Aorta (tissue), 5 donors: Measurements from ENCODE around the gene PARP16. TPM values are rescaled to one million over a fixed set of nuclear protein-coding genes. Genes with fewer than 3 reads are reported as not detected.

Experiments used
- ATAC-seq: fragments of 200-7000 bp; cut with Tn5 transposase; one replicate; pipeline ENCODE4 v1.9.1; 2022; ENCODE audit warnings: moderate library complexity; ENCODE audit not compliant: low FRiP score
- DNase-seq, 2 donors: peaks; one replicate each; pipeline ENCODE4 v3.0.0-alpha.2; 2020
- H3K27ac ChIP-seq, 2 donors: one replicate each; pipeline ENCODE4 v1.5.1; 2013; ENCODE audit warnings: low read length in 2 of 2, mild to moderate bottlenecking in 2 of 2, moderate library complexity in 2 of 2, control low read depth in 1 of 2, inconsistent platforms in 1 of 2, low read depth in 1 of 2
- H3K27me3 ChIP-seq, 2 donors: one replicate each; pipeline ENCODE4 v1.6.1; 2013; ENCODE audit warnings: control low read depth in 1 of 2, low read length in 1 of 2, mild to moderate bottlenecking in 1 of 2, moderate library complexity in 1 of 2; ENCODE audit not compliant: insufficient read depth in 2 of 2, control insufficient read depth in 1 of 2
- H3K36me3 ChIP-seq, 2 donors: one replicate each; pipeline ENCODE4 v1.6.1; 2013; ENCODE audit warnings: control low read depth in 1 of 2, low read length in 1 of 2, mild to moderate bottlenecking in 1 of 2; ENCODE audit not compliant: insufficient read depth in 2 of 2, control insufficient read depth in 1 of 2
- H3K4me1 ChIP-seq, 2 donors: one replicate each; pipeline ENCODE4 v1.6.1; 2013; ENCODE audit warnings: low read length in 2 of 2, control low read depth in 1 of 2, mild to moderate bottlenecking in 1 of 2, moderate library complexity in 1 of 2; ENCODE audit not compliant: insufficient read depth in 2 of 2, control insufficient read depth in 1 of 2
- H3K4me3 ChIP-seq, 2 donors: one replicate each; pipeline ENCODE4 v1.5.1; 2013; ENCODE audit warnings: low read length in 2 of 2, control low read depth in 1 of 2, mild to moderate bottlenecking in 1 of 2
- H3K9me3 ChIP-seq: one replicate; pipeline ENCODE4 v1.6.1; 2013; ENCODE audit warnings: mild to moderate bottlenecking, low read length; ENCODE audit not compliant: control insufficient read depth
- WGBS, 2 donors: extraction: QIAGEN DNeasy Blood & Tissue Kit; methylation state at CpG; one replicate each; pipeline ENCODE4 v1.1.7; 2013; 5-methylcytosine and 5-hydroxymethylcytosine counted together
- intact Hi-C, 2 donors: fragments of 100-400 bp; cut with DNase I; formaldehyde crosslinking; loops; one replicate each; pipeline versions ENCODE4 v1.14.2 to v1.15.0; 2022
- polyA plus RNA-seq, 2 donors: library from polyadenylated mRNA; stranded (reverse); fragments of 200-250 nt; gene quantifications; one replicate each; pipeline ENCODE4 v1.2.3, GENCODE V29; 2013
- total RNA-seq, 2 donors: library from RNA; stranded (reverse); fragmentation: NEBNext Ultra II Directional; extraction: Animal tissue kit (Norgen Biotek cat#: 25700); gene quantifications; one replicate each; pipeline ENCODE4 v1.2.1, GENCODE V29; 2021
- donor health status: healthy with polysubstance abuse.
- donor health status: Bipolar disorder and iron deficiency.
- donor health status: DM: no; HTN: no; CAD: no.
- donor health status: DM: no; HTN: no; CAD: no.
- donor health status: DM: yes; HTN: yes; CAD: no.

The PARP16 gene
- total and polyA plus RNA-seq, 4 donors = 5.3 to 11.5 (median 6.3) TPM

DNA sequence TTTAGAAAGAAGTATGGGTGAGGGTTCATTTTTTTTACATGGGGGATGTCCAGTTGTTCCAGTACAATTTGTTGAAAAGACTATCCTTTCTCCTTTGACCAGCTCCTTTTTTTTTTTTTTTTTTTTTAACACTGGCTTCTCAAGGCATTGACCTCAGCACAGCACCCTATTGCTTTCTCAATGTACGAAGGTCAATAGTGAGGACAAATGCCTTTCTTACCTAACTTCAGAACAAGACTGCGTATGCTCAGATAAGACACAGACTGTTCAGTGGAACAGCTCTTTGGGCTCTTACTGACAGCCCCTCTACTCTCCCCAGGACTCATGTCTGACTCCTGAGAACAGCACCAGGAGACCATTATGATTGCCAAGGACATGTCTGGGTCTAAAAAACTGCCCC lies 65.0 kb downstream of the PARP16 start:
- intact Hi-C loops = no loop called here
- Histone ChIP-seq H3K36me3 (no peaks in the 10 kb centered on the region), H3K4me1 (no peaks in the 10 kb centered on the region), H3K9me3 (no peaks in the 10 kb centered on the region), H3K27me3 (no peaks in the 10 kb centered on the region), H3K4me3 (no peak overlapping the region), H3K27ac (no peak overlapping the region)
- 91 to 92% methylated on average over 2 of the region's 2 CpGs for WGBS, 2 donors
- DNase-seq = no peak
- no peak for ATAC-seq

- 92 to 93% methylated on average over 3 of the region's 3 CpGs for WGBS, 2 donors
- no peak for ATAC-seq
- H3K27ac ChIP-seq = no peak overlapping the region
- H3K4me1 ChIP-seq = no peaks in the 10 kb centered on the region
- H3K4me3 ChIP-seq = no peak overlapping the region
- no peaks in the 10 kb centered on the region for H3K27me3 ChIP-seq
- DNase-seq = no peak
- no peaks in the 10 kb centered on the region for H3K9me3 ChIP-seq
- no peaks in the 10 kb centered on the region for H3K36me3 ChIP-seq
- intact Hi-C loops = no loop called here
These were observed 67.5 kb downstream of the PARP16 start for GRCh38 chr15:65219137-65219536.

- H3K27ac ChIP-seq = no peak overlapping the region
- ATAC-seq (no peak), DNase-seq (no peak)
- H3K4me1 ChIP-seq = no peaks in the 10 kb centered on the region
- 82 to 87% methylated on average over 10 of the region's 10 CpGs for WGBS, 2 donors
- intact Hi-C loops = no loop called here
- H3K27me3 ChIP-seq = no peaks in the 10 kb centered on the region
- H3K9me3 ChIP-seq = no peaks in the 10 kb centered on the region
- H3K4me3 ChIP-seq = no peak overlapping the region
- no peaks in the 10 kb centered on the region for H3K36me3 ChIP-seq
These were observed 68.9 kb downstream of the PARP16 start for GRCh38 chr15:65217526-65218482.

- no peaks in the 10 kb centered on the region for H3K27me3 ChIP-seq
- ATAC-seq = no peak
- no peaks in the 10 kb centered on the region for H3K36me3 ChIP-seq
- no peaks in the 10 kb centered on the region for H3K4me1 ChIP-seq
- no peak for DNase-seq
- H3K4me3 ChIP-seq = no peak overlapping the region
- H3K27ac ChIP-seq = no peak overlapping the region
- intact Hi-C loops = no loop called here
- H3K9me3 ChIP-seq = no peaks in the 10 kb centered on the region
These were observed 71.2 kb downstream of the PARP16 start for GRCh38 chr15:65215496-65215895.

- DNase-seq (no peak), ATAC-seq (no peak)
- H3K27ac ChIP-seq = no peak overlapping the region
- no peaks in the 10 kb centered on the region for H3K27me3 ChIP-seq
- H3K36me3 ChIP-seq = no peaks in the 10 kb centered on the region
- WGBS, 2 donors = 87 to 91% methylated on average over 4 of the region's 4 CpGs
- H3K4me1 ChIP-seq = no peaks in the 10 kb centered on the region
- intact Hi-C loops = no loop called here
- H3K9me3 ChIP-seq = no peaks in the 10 kb centered on the region
- H3K4me3 ChIP-seq = no peak overlapping the region
These were observed 72.7 kb downstream of the PARP16 start for GRCh38 chr15:65214010-65214409.

DNA sequence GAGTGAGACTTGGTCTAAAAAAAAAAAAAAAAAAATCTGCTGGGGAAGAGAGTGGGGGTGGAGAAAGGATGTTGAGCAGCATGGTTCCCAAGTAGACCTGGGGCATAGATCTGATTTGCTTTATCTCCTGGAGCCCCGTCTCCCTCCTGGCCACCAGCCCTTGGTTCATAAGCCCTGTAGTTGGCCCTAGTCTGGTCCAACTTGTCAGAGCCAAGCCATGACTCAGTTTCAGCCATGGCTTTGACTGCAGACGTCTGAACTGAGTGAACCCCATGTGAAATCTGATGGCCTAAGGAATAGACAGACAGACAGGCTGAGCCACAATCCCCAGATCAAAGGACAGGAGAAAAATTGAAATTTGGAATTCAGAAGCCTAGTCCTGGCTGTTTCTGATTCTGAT lies 73.4 kb downstream of the PARP16 start:
- Histone ChIP-seq H3K27me3 (no peaks in the 10 kb centered on the region), H3K36me3 (no peaks in the 10 kb centered on the region), H3K4me3 (no peak overlapping the region), H3K9me3 (no peaks in the 10 kb centered on the region), H3K4me1 (no peaks in the 10 kb centered on the region), H3K27ac (no peak overlapping the region)
- intact Hi-C loops = no loop called here
- peak; percentile 31 for ATAC-seq
- 10 to 14% methylated on average over 2 of the region's 2 CpGs for WGBS, 2 donors
- DNase-seq = no peak

DNA sequence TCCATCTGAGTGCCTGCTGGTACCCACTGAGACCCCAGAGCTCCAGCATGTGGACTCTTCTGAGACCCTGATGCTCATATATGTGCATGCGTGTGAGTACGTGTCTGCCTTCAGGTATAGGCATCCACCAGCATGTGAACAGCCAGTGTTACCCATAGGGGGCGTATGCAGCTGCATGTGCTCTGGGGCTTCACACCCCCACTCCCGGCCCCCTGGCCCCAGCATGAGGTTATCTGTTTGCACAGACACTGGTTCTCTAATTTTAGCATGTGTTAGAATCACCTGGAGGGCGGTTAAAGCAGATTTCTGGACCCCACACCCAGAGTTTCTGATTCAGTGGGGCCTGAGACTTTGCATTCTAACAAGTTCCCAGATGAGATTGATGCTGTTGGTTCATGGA lies 74.6 kb downstream of the PARP16 start:
- ATAC-seq (no peak), DNase-seq (no peak)
- H3K4me1 ChIP-seq = no peaks in the 10 kb centered on the region
- H3K36me3 ChIP-seq = no peaks in the 10 kb centered on the region
- no peaks in the 10 kb centered on the region for H3K27me3 ChIP-seq
- no peak overlapping the region for H3K4me3 ChIP-seq
- intact Hi-C loops = no loop called here
- H3K27ac ChIP-seq = no peak overlapping the region
- 81 to 84% methylated on average over 5 of the region's 5 CpGs for WGBS, 2 donors
- H3K9me3 ChIP-seq = no peaks in the 10 kb centered on the region

- intact Hi-C loops = no loop called here
- H3K9me3 ChIP-seq = no peaks in the 10 kb centered on the region
- no peaks in the 10 kb centered on the region for H3K4me1 ChIP-seq
- DNase-seq = peak in 1 of 2 donors; percentile 56
- H3K27ac ChIP-seq = no peak overlapping the region
- H3K4me3 ChIP-seq = no peak overlapping the region
- H3K36me3 ChIP-seq = no peaks in the 10 kb centered on the region
- no peaks in the 10 kb centered on the region for H3K27me3 ChIP-seq
- WGBS, 2 donors = 43 to 46% methylated on average over 5 to 6 of the region's 6 CpGs
- peak; percentile 17 for ATAC-seq
These were observed 75.2 kb downstream of the PARP16 start for GRCh38 chr15:65211482-65211982.
